GM12892 (cell line): ENCODE data around the gene TRIP4.

Experiments
- DNase-seq: peaks from one replicate; pipeline ENCODE4 v3.0.0; 2011; ENCODE audit not compliant: insufficient read length
- FAIRE-seq: peaks from 2 replicates; lab custom pipeline; 2011; peaks lifted over from hg19 to GRCh38; lab: Jason Lieb, UNC
- POLR2A ChIP-seq: IDR thresholded peaks from 2 replicates; pipeline ENCODE4 v1.6.1; 2011; ENCODE audit warnings: low read depth, low read length, control low read depth
- POLR2AphosphoS5 ChIP-seq: IDR thresholded peaks from 2 replicates; pipeline ENCODE4 v1.6.1; 2011; ENCODE audit warnings: low read depth, low read length, control low read depth

TRIP4 gene

DNA sequence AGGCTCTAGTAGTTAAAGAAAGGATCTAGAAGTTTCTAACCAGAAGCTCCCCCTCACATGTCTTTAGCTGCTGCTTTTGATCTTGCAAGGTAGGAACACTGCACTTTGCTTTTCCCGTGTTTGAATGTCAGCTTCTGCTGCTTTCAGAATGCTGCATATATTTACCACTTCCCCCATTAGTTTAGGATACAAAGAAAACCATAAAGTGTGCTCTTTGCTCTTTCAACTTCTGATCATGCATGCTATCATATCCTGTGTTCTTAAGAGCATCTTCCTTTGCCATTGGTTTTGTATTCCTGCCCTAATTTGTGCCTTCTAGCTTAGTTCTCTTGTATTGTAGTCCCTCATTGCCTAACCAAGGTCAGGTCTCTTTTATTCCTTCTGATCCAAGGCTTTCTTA, 116.0 kb downstream of the TRIP4 start:
- no peak for FAIRE-seq

More for the DNA sequence above, 116.0 kb downstream of the TRIP4 start:
- no peak for DNase-seq
- TF ChIP-seq POLR2AphosphoS5 (no peak), POLR2A (no peak)
